HG03066 (cell line): ENCODE results near the gene CUBN.

ENCODE experiments used
- ATAC-seq: cut with Tn5 transposase; IDR thresholded peaks from one replicate; pipeline ENCODE4 v1.9.1; 2021; ENCODE audit warnings: low read depth; ENCODE audit not compliant: unreplicated experiment

CUBN gene

GRCh38 chr10:17109475-17110207 is 20.0 kb downstream of the CUBN start:
- ATAC-seq = no peak

GRCh38 chr10:17109046-17109445 is 20.6 kb downstream of the CUBN start:
- ATAC-seq = no peak

DNA sequence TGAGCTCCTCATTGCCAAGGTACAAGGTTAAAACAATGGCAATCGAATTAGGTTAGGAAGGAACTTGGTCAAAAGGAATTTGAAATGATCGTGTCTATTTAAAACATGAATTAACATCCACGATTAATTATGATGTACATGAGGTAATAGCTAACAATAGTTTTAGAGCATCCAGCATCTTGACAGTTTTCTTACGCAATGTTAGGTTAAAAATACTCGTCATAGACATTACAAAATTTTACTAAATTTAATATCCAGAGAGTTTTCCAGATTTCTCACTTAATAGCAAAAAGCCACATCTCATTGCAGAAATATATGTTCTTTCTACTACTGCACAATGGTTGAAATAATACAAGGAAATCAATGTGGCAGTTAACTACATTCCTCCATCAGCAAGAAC is 22.6 kb downstream of the CUBN start:
- ATAC-seq = no peak

- no peak for ATAC-seq
Measured at GRCh38 chr10:17101910-17102266, 27.7 kb downstream of the CUBN start.

GRCh38 chr10:17101257-17101909 is 28.2 kb downstream of the CUBN start:
- ATAC-seq = no peak

- no peak for ATAC-seq
Measured at GRCh38 chr10:17100586-17100985, 29.0 kb downstream of the CUBN start.

DNA sequence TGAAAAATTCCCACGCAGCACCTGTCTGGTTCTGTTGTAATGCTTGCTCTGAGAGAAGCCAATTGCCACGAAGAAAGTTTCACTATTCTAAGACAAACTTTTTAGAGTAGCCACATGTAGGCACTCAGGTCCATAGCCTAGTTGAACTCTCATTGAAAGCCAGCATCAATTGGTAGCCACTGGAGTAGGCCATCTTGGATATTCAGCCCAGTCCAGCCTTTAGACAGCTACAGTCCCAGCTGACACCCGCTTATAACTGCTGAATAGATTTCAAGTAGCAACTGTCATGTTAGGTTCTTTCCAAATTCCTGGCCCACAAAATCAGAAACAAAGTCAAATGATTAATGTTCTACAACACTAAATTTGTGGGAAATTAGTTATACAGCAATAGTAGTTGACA is 31.6 kb downstream of the CUBN start:
- no peak for ATAC-seq

DNA sequence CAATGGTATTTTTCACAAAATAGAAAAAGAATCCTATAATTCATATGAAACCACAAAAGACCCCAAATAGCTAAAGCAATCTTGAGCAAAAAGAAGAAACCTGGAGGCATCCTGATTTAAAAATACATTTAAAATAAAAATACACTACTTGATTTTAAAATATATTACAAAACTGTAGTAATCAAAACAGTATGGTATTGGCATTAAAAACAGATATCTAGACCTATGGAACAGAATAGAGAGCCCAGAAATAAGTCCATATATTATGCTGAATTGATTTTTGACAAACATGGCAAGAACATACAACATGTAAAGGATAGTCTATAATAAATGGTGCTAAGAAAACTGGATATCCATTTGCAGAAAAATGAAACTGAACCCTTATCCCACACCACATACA is 34.8 kb downstream of the CUBN start:
- no peak for ATAC-seq

DNA sequence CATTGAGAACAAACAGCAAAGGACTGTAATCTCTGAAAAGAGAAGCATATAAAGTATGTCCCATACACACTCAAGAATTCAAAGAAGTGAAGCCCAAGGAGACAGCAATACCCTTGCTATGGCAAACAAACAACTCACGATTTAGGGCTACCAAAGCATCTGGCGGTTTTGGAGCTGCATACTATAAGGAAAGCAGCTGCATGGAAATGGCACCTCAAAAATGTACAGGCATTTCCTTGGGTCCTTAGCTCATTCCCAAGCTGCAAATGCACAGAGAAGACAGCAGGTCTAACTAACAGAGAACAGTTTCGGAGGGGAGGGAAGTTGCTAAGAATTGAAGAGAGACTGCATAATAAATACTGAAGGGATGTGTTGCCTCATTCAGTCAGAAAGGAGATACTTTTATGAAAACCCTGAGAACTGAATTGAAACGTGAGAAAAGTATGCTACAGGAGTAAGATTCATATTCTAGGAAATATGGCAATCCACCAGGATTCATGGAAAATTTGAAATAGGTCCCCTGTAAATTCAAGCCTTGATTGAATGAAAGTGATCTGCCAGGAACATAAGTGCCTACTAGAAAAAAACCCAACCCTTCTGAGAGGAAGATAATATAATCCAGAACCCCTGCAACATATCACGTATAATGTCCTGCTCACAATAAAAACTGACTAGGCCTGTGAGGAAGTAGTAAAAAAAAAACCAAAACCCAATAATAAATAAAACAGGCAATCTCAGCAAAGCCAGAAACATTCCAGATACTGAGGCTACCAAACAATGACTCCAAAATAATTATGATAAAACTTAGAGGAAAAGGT is 36.4 kb downstream of the CUBN start:
- no peak for ATAC-seq

- ATAC-seq = no peak
Measured at GRCh38 chr10:17092216-17092944, 37.2 kb downstream of the CUBN start.

DNA sequence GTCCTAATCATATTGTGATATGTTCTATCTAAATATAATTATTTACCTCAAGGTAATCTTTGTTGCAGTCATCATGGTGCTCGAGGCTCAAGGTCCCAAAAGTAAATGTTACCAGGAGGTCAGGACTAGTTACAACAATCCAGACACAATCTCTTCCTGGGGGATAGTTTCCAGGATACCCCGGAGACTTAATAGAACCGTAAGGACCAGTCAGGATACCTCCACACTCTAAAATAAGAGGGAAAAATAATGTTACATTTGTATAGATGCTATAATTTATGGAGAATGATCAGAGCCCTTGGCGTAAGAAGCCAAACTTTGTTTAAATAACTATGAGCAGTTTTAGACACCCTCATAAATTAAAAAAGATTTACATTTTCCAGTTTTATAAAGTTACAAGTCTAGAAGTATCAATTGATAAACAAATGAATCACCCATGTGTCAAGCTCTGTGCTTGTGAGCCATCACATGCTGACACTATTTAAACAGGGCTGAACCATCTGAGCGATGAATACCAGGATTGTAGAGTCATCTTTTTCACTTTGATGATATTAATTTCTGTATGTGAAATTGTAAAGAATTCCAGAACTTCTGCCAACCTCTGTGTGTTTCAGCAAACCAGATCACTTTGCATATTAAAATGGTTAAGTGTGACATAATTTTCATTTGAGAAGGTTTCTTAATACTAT is 41.3 kb downstream of the CUBN start:
- no peak for ATAC-seq

DNA sequence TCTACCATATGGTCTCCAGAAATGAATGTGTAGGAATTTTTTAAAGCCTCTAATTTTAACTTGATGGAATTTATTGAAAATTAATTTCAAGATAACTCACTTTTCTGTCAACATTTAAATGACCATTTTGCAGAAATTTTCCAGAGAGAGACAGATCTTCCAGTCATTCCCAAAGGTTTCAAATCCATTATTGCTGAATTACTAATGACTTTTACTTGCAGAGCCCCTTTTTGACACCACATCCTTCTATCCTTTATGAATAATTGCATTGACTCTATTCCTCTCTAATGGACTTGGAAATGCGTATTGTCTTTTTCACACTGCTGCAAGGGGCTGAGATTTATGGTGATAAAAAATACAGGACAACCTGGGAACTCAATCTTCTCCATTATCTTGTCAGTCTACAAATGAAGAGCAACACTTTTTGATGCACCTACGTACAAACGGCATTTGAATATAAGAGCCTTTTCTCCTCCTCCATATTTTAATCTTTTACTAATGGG is 42.7 kb downstream of the CUBN start:
- no peak for ATAC-seq

- ATAC-seq = no peak
Measured at GRCh38 chr10:17085011-17085725, 44.4 kb downstream of the CUBN start.

GRCh38 chr10:17084258-17084657 is 45.4 kb downstream of the CUBN start:
- ATAC-seq = no peak

DNA sequence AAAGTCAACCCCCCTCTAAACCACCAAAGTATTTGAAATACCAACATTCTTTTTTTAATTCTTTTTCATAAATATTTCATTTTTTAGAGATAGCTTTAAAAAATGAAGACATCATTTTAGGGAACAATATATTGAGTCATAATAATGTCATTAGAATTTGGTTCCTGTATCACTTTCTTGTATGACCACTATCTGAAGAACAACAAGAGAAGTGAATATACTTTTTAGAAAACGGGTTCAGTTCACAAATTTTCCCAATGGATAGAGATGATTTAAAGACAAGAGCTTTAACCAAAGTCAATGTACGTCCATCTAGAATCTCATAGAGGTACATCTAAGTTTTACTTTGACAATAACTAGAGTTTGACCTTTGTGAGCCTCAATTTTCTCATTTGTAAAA is 48.2 kb downstream of the CUBN start:
- ATAC-seq = no peak

GRCh38 chr10:17077890-17078289 is 51.7 kb downstream of the CUBN start:
- ATAC-seq = no peak

DNA sequence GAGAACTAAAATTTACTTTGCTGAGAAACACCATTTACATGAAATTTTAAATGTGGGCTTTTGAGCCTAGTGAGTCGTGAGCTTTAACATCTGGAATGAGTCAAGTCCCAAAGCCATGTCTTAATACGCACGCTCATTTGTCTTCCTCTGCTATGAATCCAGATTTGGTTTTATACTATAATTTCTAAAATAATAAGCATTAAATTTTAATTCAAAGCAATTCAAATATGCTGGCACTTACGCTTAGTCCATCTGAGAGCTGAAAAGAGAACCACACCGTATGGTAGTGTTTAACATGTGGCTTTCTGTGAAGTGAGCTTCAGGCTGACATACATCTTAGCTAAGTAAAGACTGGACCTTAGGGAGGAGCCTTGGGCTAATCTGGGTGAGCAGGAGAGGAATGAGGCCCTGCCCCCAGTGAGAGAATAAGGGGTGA is 52.2 kb downstream of the CUBN start:
- ATAC-seq = no peak

- ATAC-seq = no peak
Measured at GRCh38 chr10:17076626-17077345, 52.8 kb downstream of the CUBN start.
